C4-2B (cell line): ENCODE measurements around the gene SGCA.

Experiments used
- ZFX ChIP-seq: fragments of 450-650 bp; IDR thresholded peaks from 2 replicates; pipeline ENCODE4 v1.6.1; 2017
- TF ChIP-seq, protein P1 (sequence below): fragments of 450-650 bp; conservative IDR thresholded peaks from 2 replicates; pipeline ENCODE4 v1.5.1; 2017; ENCODE audit warnings: mild to moderate bottlenecking

DNA sequence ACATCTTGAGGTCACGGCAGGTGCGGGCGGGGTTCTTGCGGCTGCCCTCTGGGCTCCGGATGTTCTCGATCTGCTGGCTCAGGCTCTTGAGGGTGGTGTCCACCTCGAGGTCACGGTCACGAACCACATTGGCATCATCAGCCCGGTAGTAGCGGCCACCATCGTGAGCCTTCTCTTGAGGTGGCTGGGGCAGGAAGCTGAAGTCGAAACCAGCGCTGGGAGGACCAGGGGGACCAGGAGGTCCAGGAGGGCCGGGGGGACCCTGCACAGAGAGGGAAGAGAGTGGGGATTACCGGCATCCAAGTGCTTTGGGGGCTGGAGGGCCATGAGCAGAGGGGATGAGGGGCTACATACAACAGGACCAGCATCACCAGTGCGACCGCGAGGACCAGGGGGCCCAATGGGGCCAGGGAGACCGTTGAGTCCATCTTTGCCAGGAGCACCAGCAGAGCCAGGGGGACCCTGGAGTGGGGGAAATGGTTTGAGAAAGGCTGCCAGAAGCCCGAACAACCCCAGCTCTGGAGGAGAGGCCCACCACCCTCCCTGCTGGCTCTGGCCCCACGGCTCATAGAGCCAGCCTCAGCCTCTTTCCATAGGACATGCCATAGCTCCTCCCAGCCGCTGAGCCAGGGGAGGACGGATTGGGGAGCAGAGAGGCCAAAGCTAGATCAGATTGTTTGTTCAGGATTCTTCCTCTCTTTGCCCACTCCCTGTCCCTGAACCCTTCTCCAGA, 21.0 kb downstream of the SGCA start:
- TF ChIP-seq, protein P1, sequence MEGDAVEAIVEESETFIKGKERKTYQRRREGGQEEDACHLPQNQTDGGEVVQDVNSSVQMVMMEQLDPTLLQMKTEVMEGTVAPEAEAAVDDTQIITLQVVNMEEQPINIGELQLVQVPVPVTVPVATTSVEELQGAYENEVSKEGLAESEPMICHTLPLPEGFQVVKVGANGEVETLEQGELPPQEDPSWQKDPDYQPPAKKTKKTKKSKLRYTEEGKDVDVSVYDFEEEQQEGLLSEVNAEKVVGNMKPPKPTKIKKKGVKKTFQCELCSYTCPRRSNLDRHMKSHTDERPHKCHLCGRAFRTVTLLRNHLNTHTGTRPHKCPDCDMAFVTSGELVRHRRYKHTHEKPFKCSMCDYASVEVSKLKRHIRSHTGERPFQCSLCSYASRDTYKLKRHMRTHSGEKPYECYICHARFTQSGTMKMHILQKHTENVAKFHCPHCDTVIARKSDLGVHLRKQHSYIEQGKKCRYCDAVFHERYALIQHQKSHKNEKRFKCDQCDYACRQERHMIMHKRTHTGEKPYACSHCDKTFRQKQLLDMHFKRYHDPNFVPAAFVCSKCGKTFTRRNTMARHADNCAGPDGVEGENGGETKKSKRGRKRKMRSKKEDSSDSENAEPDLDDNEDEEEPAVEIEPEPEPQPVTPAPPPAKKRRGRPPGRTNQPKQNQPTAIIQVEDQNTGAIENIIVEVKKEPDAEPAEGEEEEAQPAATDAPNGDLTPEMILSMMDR = no peak
- TF ChIP-seq ZFX = no peak
